Activated T-helper 17 cell treated with anti-CD3 and anti-CD28 coated beads, Interleukin-2, amount 50 U/mL, for 72 hours (primary cell): Measurements from ENCODE around the gene AEBP2. TPM values are rescaled to one million over a fixed set of nuclear protein-coding genes. Genes with fewer than 3 reads are reported as not detected.
A peak's percentile ranks its signal among the peaks of the same experiment; 100 is the strongest.
"Not testable (repeated sequence)": the region's sequence is repeated elsewhere in the genome, so short reads cannot be mapped to it uniquely, and the experiment has no call there.

Source experiments
- ATAC-seq: fragments of 150-1000 bp; cut with Tn5 transposase; replicated peaks from 2 replicates; pipeline ENCODE4 v1.10.0; 2021; ENCODE audit warnings: mild to moderate bottlenecking, moderate library complexity
- H3K27ac Mint-ChIP-seq: one replicate; pipeline ENCODE4 v1.8.0; 2022; ENCODE audit warnings: mixed read lengths
- H3K27me3 Mint-ChIP-seq: one replicate; pipeline ENCODE4 v1.8.0; 2022; ENCODE audit warnings: mixed read lengths
- H3K36me3 Mint-ChIP-seq: one replicate; pipeline ENCODE4 v1.8.0; 2022; ENCODE audit warnings: low read depth, mild to moderate bottlenecking, mixed read lengths
- H3K4me1 Mint-ChIP-seq: one replicate; pipeline ENCODE4 v1.8.0; 2022; ENCODE audit warnings: mixed read lengths
- H3K4me3 Mint-ChIP-seq: one replicate; pipeline ENCODE4 v1.8.0; 2022; ENCODE audit warnings: mild to moderate bottlenecking, mixed read lengths
- H3K9me3 Mint-ChIP-seq: one replicate; pipeline ENCODE4 v1.8.0; 2022; ENCODE audit warnings: mixed read lengths
- total RNA-seq, 2 donors: library from RNA; stranded (reverse); gene quantifications; one replicate each; pipeline ENCODE4 v1.2.3, GENCODE V29; 2022

AEBP2 gene
- total RNA-seq, 2 donors from 2014 or later, result 65.6 to 82.9 TPM

DNA sequence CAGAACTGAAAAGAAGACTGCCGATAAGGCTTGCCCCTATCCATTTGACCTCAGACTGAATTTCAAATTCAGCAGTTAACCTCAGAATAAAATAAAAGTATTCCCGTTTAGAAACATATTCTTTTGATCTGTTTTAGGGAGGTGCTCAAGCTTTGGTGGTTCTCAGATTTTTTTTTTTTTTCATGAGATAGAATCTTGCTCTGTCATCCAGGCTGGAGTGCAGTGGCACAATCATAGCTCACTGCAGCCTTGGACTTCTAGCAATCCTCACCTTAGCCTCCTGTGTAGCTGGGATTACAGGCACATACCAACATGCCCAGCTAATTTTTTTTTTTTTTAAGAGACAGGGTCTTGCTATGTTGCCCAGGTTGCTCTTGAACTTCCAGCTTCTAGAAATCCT, 15.5 kb downstream of the AEBP2 start:
- H3K36me3 Mint-ChIP-seq, result peaks cover 46% of the 10 kb centered on the region

DNA sequence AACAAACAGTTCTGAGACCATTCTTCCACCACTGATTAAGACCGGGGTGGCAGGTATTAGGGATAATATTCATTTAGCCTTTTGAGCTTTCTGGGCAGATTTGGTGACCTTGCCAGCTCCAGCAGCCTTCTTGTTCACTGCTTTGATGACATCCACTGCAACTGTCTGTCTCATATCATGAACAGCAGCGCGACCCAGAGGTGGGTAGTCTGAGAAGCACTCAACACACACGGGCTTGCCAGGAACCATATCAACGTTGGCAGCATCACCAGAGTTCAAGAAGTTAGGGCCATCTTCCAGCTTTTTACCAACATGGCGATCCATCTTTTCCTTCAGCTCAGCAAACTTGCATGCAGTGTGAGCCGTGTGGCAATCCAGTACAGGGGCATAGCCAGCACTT, 16.9 kb downstream of the AEBP2 start:
- no peak overlapping the region for H3K27ac Mint-ChIP-seq
- no peaks in the 10 kb centered on the region for H3K9me3 Mint-ChIP-seq

More for the DNA sequence above, 15.5 kb downstream of the AEBP2 start:
- no peaks in the 10 kb centered on the region for H3K27me3 Mint-ChIP-seq
- no peak overlapping the region for H3K27ac Mint-ChIP-seq
- H3K4me1 Mint-ChIP-seq, result peaks cover 44% of the 10 kb centered on the region
- H3K9me3 Mint-ChIP-seq, result no peaks in the 10 kb centered on the region
- no peak overlapping the region for H3K4me3 Mint-ChIP-seq
- ATAC-seq, result no peak

DNA sequence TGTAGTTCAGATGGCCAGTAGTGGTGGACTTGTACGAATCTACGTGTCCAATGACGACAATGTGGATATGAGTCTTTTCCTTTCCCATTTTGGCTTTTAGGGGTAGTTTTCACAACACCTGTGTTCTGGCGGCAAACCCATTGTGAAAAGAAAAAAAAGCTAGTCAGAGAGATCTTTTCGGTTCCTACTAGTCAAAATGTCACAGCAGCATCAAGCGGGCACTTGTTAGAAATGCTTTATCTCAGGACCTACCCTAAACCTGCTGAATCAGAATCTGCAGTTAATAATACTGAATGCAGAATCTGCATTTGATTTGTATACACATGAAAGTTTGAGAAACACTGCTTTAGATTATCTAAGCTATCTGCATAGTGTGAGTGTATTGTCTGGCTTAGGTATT, 18.3 kb downstream of the AEBP2 start:
- H3K36me3 Mint-ChIP-seq, result peaks cover 49% of the 10 kb centered on the region
- no peaks in the 10 kb centered on the region for H3K27me3 Mint-ChIP-seq
- no peak overlapping the region for H3K27ac Mint-ChIP-seq
- H3K4me3 Mint-ChIP-seq, result no peak overlapping the region
- no peaks in the 10 kb centered on the region for H3K9me3 Mint-ChIP-seq
- no peak for ATAC-seq
- H3K4me1 Mint-ChIP-seq, result peaks cover 39% of the 10 kb centered on the region

More for the DNA sequence above, 16.9 kb downstream of the AEBP2 start:
- Mint-ChIP-seq H3K4me3 (no peak overlapping the region), H3K27me3 (no peaks in the 10 kb centered on the region), H3K36me3 (peaks cover 45% of the 10 kb centered on the region), H3K4me1 (peaks cover 39% of the 10 kb centered on the region)
- no peak for ATAC-seq

DNA sequence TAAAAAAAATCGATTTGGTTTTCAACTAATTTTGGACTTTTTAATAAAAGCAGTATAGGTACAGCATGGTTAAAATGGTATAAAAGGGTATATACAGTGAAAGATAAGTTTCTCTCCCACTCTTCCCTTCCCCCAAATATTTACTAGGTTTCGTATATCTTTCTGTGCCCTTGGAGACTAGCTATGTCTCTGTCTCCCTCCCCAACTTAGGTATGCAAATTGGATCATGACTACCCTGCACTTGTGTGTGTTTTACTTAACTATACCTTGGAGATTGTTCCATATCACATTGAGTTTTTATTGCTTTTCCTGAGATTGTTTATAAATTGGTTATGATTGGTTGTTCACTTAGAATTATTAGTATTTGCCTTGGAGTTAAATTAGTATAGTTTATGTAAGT, 19.4 kb downstream of the AEBP2 start:
- H3K27me3 Mint-ChIP-seq, result no peaks in the 10 kb centered on the region
- peaks cover 49% of the 10 kb centered on the region for H3K36me3 Mint-ChIP-seq
- H3K4me3 Mint-ChIP-seq, result no peak overlapping the region
- no peak for ATAC-seq
- H3K4me1 Mint-ChIP-seq, result peaks cover 38% of the 10 kb centered on the region
- no peaks in the 10 kb centered on the region for H3K9me3 Mint-ChIP-seq
- no peak overlapping the region for H3K27ac Mint-ChIP-seq

DNA sequence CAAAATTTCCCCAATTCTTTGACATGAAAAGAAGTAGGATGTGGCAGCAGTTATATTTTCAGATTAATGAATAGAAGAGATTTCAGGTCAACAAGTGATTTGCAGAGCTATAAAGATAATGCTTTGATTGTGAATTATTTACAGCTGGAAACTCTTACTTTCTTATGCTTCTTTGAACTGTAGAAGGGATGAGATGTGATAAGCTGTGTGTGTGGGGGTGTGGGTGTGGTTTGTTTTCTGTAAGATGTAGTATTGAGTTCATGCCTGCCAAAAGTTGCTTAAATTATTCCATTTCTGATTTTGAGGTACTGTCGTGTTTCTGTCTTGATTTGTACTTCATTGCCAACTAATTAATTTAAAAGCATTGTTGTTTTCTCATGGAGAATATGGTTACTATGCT, 22.7 kb downstream of the AEBP2 start:
- ATAC-seq, result peak; percentile 60
- Mint-ChIP-seq H3K27ac (peak overlapping the region; percentile 54), H3K4me3 (peak overlapping the region; percentile 12), H3K4me1 (peaks cover 23% of the 10 kb centered on the region), H3K27me3 (no peaks in the 10 kb centered on the region), H3K36me3 (peaks cover 56% of the 10 kb centered on the region), H3K9me3 (no peaks in the 10 kb centered on the region)

DNA sequence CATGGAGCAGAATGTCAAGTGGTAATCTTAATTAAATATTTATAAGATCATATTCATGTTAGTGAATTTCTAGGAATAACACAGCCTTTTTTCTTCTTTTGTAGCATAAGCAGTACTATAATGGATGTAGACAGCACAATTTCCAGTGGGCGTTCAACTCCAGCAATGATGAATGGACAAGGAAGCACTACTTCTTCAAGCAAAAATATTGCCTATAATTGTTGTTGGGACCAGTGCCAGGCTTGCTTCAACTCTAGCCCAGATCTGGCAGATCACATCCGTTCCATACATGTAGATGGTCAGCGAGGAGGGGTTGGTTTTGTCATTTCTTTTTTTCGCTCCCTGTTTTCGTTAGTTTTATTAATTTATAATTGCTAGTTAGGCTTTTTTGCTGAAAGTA, 23.1 kb downstream of the AEBP2 start:
- Mint-ChIP-seq H3K27ac (peak overlapping the region; percentile 54), H3K9me3 (no peaks in the 10 kb centered on the region), H3K36me3 (peaks cover 60% of the 10 kb centered on the region), H3K4me3 (peak overlapping the region; percentile 12), H3K4me1 (peaks cover 21% of the 10 kb centered on the region), H3K27me3 (no peaks in the 10 kb centered on the region)
- ATAC-seq, result no peak

DNA sequence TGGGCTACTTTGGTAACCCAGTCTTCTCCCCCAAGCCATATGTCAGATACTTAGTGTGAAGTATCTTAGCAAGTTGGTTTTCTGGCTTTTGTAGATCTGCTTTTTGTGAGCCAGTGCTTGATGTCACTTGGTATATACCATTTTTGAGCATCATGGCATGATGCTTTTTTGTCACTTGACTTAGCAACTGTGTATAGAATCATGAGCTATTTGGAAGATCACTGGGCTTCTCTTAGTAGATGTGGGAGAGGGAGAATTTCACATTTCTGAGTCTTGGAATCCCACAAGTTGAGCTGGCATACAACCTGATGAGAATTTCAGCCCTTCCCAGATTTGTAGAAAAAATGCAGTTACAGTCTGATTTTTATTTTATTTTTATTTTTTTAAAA, 24.9 kb downstream of the AEBP2 start:
- no peak overlapping the region for H3K27ac Mint-ChIP-seq

GRCh38 chr12:19465711-19466110, 26.4 kb downstream of the AEBP2 start:
- H3K4me3 Mint-ChIP-seq, result no peak overlapping the region
- H3K27me3 Mint-ChIP-seq, result no peaks in the 10 kb centered on the region
- H3K4me1 Mint-ChIP-seq, result peaks cover 14% of the 10 kb centered on the region
- ATAC-seq, result no peak
- peaks cover 93% of the 10 kb centered on the region for H3K36me3 Mint-ChIP-seq
- no peaks in the 10 kb centered on the region for H3K9me3 Mint-ChIP-seq
- H3K27ac Mint-ChIP-seq, result no peak overlapping the region

More for the DNA sequence above, 24.9 kb downstream of the AEBP2 start:
- Mint-ChIP-seq H3K4me1 (peaks cover 14% of the 10 kb centered on the region), H3K4me3 (no peak overlapping the region), H3K36me3 (peaks cover 78% of the 10 kb centered on the region), H3K27me3 (no peaks in the 10 kb centered on the region), H3K9me3 (no peaks in the 10 kb centered on the region)
- ATAC-seq, result no peak

DNA sequence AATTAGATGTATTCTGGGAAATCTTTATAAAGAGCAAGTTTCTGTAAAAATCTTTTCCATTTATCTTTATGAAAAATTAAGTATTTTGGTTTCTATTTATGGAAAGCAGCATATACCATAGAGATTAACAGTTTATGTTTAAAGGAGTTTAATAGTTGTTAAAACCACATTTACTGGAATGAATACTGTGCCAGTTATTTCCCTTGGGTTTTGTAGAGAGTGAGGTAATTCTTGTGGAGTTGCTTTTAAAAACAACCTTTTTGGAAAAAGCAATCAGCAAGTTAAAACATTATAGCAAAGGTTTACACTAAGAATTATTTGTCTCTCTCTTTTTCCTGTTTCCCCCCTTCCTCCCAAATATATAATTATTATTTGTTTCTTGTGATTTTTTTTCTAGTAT, 34.9 kb downstream of the AEBP2 start:
- Mint-ChIP-seq H3K27me3 (no peaks in the 10 kb centered on the region), H3K27ac (no peak overlapping the region), H3K36me3 (peaks cover 96% of the 10 kb centered on the region), H3K4me1 (peaks cover 23% of the 10 kb centered on the region), H3K4me3 (no peak overlapping the region), H3K9me3 (peaks cover 8% of the 10 kb centered on the region)
- no peak for ATAC-seq

- peaks cover 96% of the 10 kb centered on the region for H3K36me3 Mint-ChIP-seq
- H3K27ac Mint-ChIP-seq, result not testable (repeated sequence)
These were observed 36.7 kb downstream of the AEBP2 start for GRCh38 chr12:19475884-19476505.

DNA sequence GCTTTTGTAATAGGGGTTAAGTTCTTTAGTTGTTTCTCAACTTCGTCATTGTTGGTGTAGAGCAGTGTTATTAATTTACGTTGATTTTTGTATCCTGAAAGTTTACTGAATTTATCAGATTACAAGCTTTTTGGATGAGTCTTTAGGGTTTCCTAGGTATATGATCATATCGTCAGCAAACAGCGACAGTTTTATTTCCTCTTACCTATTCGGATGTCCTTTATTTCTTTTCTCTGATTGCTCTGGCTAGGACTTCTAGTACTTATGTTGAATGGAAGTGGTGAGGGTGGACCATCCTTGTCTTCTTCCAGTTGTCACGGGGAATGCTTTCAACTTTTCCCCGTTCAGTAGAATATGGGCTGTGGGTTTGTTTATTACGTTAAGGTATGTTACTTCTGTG, 37.8 kb downstream of the AEBP2 start:
- Mint-ChIP-seq H3K27ac (no peak overlapping the region), H3K4me3 (no peak overlapping the region), H3K27me3 (no peaks in the 10 kb centered on the region), H3K9me3 (peaks cover 13% of the 10 kb centered on the region), H3K4me1 (peaks cover 33% of the 10 kb centered on the region), H3K36me3 (peaks cover 97% of the 10 kb centered on the region)
- no peak for ATAC-seq

More at GRCh38 chr12:19475884-19476505, 36.7 kb downstream of the AEBP2 start:
- Mint-ChIP-seq H3K9me3 (peaks cover 13% of the 10 kb centered on the region), H3K4me1 (peaks cover 27% of the 10 kb centered on the region)
- not testable (repeated sequence) for H3K4me3 Mint-ChIP-seq, H3K27me3 Mint-ChIP-seq, ATAC-seq

GRCh38 chr12:19480459-19480858, 41.2 kb downstream of the AEBP2 start:
- Mint-ChIP-seq H3K4me1 (peaks cover 53% of the 10 kb centered on the region), H3K4me3 (no peak overlapping the region), H3K36me3 (peaks cover 90% of the 10 kb centered on the region), H3K9me3 (peaks cover 13% of the 10 kb centered on the region), H3K27me3 (no peaks in the 10 kb centered on the region), H3K27ac (peak overlapping the region; percentile 42)
- ATAC-seq, result no peak

DNA sequence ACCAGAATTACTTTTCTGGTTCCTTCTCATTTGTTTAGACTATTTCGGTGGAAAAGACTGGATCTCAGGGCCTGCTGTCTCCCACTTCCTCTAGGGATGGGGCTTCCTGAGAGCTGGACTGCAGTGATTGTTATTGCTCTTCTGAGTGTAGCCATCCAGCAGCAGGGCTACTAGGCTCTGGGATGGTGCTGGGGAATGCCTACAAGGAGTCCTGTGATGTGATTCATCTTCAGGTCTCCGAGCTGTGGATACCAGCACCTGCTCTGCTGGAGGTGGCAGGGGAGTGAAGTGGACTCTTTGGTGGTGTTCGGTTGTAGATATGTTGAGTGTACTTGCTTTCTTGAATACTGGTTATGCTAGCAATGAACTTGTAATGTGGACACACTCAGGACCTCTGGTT, 42.7 kb downstream of the AEBP2 start:
- peaks cover 90% of the 10 kb centered on the region for H3K36me3 Mint-ChIP-seq
- H3K4me3 Mint-ChIP-seq, result peak overlapping the region; percentile 71
- no peak for ATAC-seq
- peaks cover 55% of the 10 kb centered on the region for H3K4me1 Mint-ChIP-seq
- no peaks in the 10 kb centered on the region for H3K27me3 Mint-ChIP-seq
- peak overlapping the region; percentile 73 for H3K27ac Mint-ChIP-seq
- H3K9me3 Mint-ChIP-seq, result peaks cover 13% of the 10 kb centered on the region

- peak; percentile 96 for ATAC-seq
- Mint-ChIP-seq H3K4me1 (peaks cover 49% of the 10 kb centered on the region), H3K36me3 (peaks cover 89% of the 10 kb centered on the region), H3K4me3 (peak overlapping the region; percentile 71), H3K27me3 (no peaks in the 10 kb centered on the region), H3K27ac (peak overlapping the region; percentile 73), H3K9me3 (peaks cover 11% of the 10 kb centered on the region)
These were observed 43.3 kb downstream of the AEBP2 start for GRCh38 chr12:19482551-19483109.

DNA sequence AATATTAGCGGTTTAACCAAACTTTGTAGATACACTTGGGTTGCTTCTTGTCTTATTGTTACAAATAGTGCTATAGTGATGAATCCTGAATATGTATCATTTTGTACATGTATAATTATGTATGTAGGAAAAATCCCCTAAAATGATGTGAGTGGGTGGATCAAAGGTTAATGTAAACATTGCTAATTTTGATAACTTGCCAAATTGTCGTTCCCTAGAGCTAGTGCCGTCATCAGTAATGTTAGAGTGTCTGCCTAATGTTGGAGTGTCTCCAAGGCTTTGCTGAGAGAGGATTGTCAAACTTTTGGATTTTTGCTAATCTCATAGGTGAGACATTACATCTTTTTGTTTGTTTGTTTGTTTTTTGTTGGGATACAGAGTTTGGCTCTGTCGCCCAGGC, 44.4 kb downstream of the AEBP2 start:
- H3K9me3 Mint-ChIP-seq, result peaks cover 5% of the 10 kb centered on the region
- H3K4me1 Mint-ChIP-seq, result peaks cover 44% of the 10 kb centered on the region
- H3K4me3 Mint-ChIP-seq, result peak overlapping the region; percentile 71
- peak overlapping the region; percentile 73 for H3K27ac Mint-ChIP-seq
- H3K27me3 Mint-ChIP-seq, result no peaks in the 10 kb centered on the region
- ATAC-seq, result no peak
- H3K36me3 Mint-ChIP-seq, result peaks cover 84% of the 10 kb centered on the region
